ENCODE results near the gene TDRD1. TPM values are rescaled to one million over a fixed set of nuclear protein-coding genes. Genes with fewer than 3 reads are reported as not detected.

Gene TDRD1
- total RNA-seq, 4 donors from 2014 or later: 1.7 TPM; not detected in 3

GRCh38 chr10:114163062-114163461 is 16.1 kb upstream of the TDRD1 start:
- H3K4me1 ChIP-seq: no peaks in the 10 kb centered on the region
- DNase-seq: no peak
- no peak overlapping the region for H3K4me3 ChIP-seq
- H3K9me3 ChIP-seq: no peaks in the 10 kb centered on the region
- no peak overlapping the region for H3K27ac ChIP-seq
- TF ChIP-seq, protein P1, sequence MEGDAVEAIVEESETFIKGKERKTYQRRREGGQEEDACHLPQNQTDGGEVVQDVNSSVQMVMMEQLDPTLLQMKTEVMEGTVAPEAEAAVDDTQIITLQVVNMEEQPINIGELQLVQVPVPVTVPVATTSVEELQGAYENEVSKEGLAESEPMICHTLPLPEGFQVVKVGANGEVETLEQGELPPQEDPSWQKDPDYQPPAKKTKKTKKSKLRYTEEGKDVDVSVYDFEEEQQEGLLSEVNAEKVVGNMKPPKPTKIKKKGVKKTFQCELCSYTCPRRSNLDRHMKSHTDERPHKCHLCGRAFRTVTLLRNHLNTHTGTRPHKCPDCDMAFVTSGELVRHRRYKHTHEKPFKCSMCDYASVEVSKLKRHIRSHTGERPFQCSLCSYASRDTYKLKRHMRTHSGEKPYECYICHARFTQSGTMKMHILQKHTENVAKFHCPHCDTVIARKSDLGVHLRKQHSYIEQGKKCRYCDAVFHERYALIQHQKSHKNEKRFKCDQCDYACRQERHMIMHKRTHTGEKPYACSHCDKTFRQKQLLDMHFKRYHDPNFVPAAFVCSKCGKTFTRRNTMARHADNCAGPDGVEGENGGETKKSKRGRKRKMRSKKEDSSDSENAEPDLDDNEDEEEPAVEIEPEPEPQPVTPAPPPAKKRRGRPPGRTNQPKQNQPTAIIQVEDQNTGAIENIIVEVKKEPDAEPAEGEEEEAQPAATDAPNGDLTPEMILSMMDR (IDR thresholded peaks at IDR 0.05): no peak
- no peak for TF ChIP-seq POLR2A (IDR thresholded peaks at IDR 0.05)
- H3K27me3 ChIP-seq: no peaks in the 10 kb centered on the region
- peaks cover 0 to 18% (median 0%) of the 10 kb centered on the region in 3 donors for H3K36me3 ChIP-seq

DNA sequence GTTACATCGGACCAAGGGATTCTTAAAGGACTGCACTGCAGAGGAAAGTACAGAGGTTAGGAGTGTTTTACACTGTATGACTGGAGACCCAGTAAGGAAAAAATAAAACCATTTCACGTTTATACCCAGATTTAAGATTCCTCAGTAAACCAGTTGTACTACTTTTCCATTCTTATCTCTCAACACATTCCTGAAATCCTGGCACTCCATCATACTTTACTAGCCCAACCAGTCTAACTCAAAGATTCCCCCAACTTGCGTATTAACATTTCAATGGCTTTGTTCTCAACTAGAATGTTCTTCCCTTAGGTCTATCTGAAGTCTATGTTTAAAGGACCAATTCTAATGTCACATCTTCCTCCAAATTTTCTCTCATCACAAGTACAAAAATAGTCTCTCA is 13.1 kb upstream of the TDRD1 start:
- Histone ChIP-seq H3K4me3 (no peak overlapping the region), H3K27me3 (no peaks in the 10 kb centered on the region), H3K36me3 (peaks cover 0 to 26% (median 0%) of the 10 kb centered on the region in 3 donors), H3K4me1 (peaks cover 0 to 3% (median 0%) of the 10 kb centered on the region in 4 donors), H3K27ac (no peak overlapping the region), H3K9me3 (peaks cover 0 to 8% (median 0%) of the 10 kb centered on the region in 4 donors)
- no peak for DNase-seq
- TF ChIP-seq, protein P1 (IDR thresholded peaks at IDR 0.05): no peak
- no peak for TF ChIP-seq POLR2A (IDR thresholded peaks at IDR 0.05)

DNA sequence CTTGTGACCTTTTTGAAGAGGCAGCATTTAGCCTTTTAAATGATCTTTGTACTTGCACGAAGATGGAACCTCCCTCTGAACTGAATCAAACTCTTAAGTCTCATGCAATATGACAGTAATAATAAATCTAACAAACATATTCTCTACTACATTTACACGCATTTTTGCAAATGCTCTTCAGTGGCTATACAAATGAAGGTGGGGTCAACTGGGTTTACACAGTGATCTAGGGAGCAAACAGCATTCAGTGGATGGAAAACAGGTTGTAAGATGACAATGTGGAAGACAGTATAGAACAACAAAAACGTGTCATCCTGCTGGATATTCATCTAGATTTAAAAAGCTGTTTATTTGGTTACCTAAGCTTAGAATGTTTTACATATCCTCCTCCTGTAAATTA is 12.7 kb upstream of the TDRD1 start:
- no peak overlapping the region for H3K4me3 ChIP-seq
- H3K4me1 ChIP-seq: peaks cover 0 to 7% (median 1%) of the 10 kb centered on the region in 4 donors
- peaks cover 0 to 8% (median 0%) of the 10 kb centered on the region in 4 donors for H3K9me3 ChIP-seq
- DNase-seq: no peak
- no peak for TF ChIP-seq POLR2A (IDR thresholded peaks at IDR 0.05)
- TF ChIP-seq, protein P1 (IDR thresholded peaks at IDR 0.05): no peak
- H3K27ac ChIP-seq: no peak overlapping the region
- H3K36me3 ChIP-seq: peaks cover 0 to 21% (median 0%) of the 10 kb centered on the region in 3 donors
- no peaks in the 10 kb centered on the region for H3K27me3 ChIP-seq

GRCh38 chr10:114167985-114168384 is 11.2 kb upstream of the TDRD1 start:
- H3K36me3 ChIP-seq: peaks cover 0 to 11% (median 0%) of the 10 kb centered on the region in 3 donors
- no peak for DNase-seq
- H3K4me3 ChIP-seq: no peak overlapping the region
- peaks cover 0 to 19% (median 2%) of the 10 kb centered on the region in 4 donors for H3K4me1 ChIP-seq
- H3K9me3 ChIP-seq: peaks cover 0 to 8% (median 0%) of the 10 kb centered on the region in 4 donors
- TF ChIP-seq POLR2A (IDR thresholded peaks at IDR 0.05): no peak
- TF ChIP-seq, protein P1 (IDR thresholded peaks at IDR 0.05): no peak
- H3K27ac ChIP-seq: no peak overlapping the region
- no peaks in the 10 kb centered on the region for H3K27me3 ChIP-seq

- peaks cover 0 to 8% (median 0%) of the 10 kb centered on the region in 4 donors for H3K9me3 ChIP-seq
- H3K4me3 ChIP-seq: no peak overlapping the region
- no peaks in the 10 kb centered on the region for H3K27me3 ChIP-seq
- peaks cover 0 to 11% (median 0%) of the 10 kb centered on the region in 3 donors for H3K36me3 ChIP-seq
- no peak for DNase-seq
- H3K4me1 ChIP-seq: peaks cover 0 to 19% (median 2%) of the 10 kb centered on the region in 4 donors
- TF ChIP-seq, protein P1 (IDR thresholded peaks at IDR 0.05): no peak
- no peak for TF ChIP-seq POLR2A (IDR thresholded peaks at IDR 0.05)
- H3K27ac ChIP-seq: no peak overlapping the region
Measured at GRCh38 chr10:114168450-114169009, 10.6 kb upstream of the TDRD1 start.
